Measurements from ENCODE around the gene NFKBIA.

DNA sequence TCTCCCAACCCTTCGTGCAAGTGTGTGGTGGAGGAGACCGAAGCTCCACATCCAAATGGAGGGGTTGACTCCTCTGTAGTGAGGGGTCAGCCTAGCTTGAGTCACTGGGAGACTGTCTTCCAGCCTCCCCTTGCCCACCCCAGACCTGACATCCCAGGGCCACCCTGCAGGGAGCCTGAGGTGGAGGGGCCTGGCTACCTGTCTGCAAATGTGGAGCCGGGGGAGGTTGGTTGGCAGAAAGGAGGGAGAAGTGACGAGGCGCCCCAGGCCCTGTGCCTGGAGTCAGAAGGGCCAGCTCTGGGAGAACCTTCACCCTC lies 37.5 kb downstream of the NFKBIA start:
- TF ChIP-seq, protein P1, sequence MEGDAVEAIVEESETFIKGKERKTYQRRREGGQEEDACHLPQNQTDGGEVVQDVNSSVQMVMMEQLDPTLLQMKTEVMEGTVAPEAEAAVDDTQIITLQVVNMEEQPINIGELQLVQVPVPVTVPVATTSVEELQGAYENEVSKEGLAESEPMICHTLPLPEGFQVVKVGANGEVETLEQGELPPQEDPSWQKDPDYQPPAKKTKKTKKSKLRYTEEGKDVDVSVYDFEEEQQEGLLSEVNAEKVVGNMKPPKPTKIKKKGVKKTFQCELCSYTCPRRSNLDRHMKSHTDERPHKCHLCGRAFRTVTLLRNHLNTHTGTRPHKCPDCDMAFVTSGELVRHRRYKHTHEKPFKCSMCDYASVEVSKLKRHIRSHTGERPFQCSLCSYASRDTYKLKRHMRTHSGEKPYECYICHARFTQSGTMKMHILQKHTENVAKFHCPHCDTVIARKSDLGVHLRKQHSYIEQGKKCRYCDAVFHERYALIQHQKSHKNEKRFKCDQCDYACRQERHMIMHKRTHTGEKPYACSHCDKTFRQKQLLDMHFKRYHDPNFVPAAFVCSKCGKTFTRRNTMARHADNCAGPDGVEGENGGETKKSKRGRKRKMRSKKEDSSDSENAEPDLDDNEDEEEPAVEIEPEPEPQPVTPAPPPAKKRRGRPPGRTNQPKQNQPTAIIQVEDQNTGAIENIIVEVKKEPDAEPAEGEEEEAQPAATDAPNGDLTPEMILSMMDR (IDR thresholded peaks at IDR 0.05), result no peak
- TF ChIP-seq POLR2A (IDR thresholded peaks at IDR 0.05; ENCODE audit: low read depth) (no peak), POLR2AphosphoS5 (IDR thresholded peaks at IDR 0.05) (no peak), EP300 (IDR thresholded peaks at IDR 0.05) (no peak)
